Retinal pigment epithelial cell (primary cell): Measurements from ENCODE around the gene STYXL1.

Experiments used
- DNase-seq: peaks from one replicate; pipeline ENCODE4 v3.0.0-alpha.2; 2010; ENCODE audit warnings: low read depth
- H3K4me3 ChIP-seq: 2 replicates; pipeline ENCODE4 v1.5.1; 2011; ENCODE audit warnings: mild to moderate bottlenecking, low read length, control low read depth, moderate library complexity
- TF ChIP-seq, protein P1 (sequence below): conservative IDR thresholded peaks from 2 replicates; pipeline ENCODE4 v1.5.1; 2011; ENCODE audit warnings: low read depth, low read length, control low read depth, inconsistent platforms

STYXL1 gene

DNA sequence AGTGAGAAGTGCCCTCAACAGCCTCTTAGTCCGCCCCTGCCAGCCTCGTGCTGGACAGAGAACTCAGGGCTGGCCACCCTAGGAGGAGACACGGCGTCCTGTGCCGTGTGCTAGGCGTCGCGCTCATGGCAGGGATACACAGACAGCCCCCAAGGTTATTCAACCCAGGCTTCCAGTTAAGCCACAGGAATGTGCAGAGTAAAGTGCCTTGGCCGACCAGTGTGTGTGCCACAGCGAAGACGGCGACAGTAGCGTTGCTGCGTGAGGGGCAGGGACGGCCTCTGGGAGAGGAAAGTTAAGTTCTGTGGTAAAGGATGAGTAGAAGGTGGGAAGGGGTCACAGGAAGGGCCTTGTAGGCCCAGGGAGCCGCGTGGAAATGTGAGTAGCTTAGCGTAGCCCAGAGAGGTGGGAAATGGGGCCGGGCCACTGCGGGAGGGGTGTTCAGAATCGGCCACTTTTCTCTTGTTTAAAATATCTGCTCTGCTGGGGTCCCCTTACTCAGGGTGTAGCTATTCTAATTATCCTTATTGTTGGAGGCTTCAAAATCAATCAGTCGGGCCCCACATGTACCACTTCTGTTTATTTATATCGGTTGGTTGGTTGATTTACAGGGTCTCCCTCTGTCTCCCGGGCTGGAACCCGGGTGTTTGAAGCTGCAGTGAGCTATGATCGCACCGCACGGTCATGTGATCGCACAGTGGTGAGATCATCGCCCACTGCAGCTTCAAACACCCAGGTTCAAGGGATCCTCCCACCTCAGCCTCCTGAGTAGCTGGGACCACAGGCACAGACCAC, 77.9 kb downstream of the STYXL1 start:
- DNase-seq, result no peak
- H3K4me3 ChIP-seq, result no peak overlapping the region
- TF ChIP-seq, protein P1, sequence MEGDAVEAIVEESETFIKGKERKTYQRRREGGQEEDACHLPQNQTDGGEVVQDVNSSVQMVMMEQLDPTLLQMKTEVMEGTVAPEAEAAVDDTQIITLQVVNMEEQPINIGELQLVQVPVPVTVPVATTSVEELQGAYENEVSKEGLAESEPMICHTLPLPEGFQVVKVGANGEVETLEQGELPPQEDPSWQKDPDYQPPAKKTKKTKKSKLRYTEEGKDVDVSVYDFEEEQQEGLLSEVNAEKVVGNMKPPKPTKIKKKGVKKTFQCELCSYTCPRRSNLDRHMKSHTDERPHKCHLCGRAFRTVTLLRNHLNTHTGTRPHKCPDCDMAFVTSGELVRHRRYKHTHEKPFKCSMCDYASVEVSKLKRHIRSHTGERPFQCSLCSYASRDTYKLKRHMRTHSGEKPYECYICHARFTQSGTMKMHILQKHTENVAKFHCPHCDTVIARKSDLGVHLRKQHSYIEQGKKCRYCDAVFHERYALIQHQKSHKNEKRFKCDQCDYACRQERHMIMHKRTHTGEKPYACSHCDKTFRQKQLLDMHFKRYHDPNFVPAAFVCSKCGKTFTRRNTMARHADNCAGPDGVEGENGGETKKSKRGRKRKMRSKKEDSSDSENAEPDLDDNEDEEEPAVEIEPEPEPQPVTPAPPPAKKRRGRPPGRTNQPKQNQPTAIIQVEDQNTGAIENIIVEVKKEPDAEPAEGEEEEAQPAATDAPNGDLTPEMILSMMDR, result no peak

DNA sequence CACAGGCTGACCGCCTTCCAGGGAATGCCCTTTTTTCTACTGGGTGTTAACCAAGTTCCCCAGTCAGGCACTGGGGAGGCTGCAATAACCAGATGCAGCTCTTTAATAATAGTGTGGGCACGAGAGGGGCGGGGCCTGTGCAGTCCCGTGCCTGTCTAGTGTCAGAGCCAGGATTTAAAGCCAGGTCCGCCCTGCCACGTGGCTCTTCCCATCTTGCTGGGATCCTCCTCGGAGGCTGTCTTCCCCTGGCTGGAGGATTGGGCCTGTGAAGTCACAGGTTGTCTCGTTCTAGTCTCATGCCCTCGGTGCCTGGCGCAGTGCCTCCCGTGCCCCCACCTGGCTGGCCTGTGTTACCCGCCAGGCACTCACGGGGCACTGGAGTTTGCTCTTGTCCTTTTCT, 78.6 kb downstream of the STYXL1 start:
- H3K4me3 ChIP-seq, result no peak overlapping the region
- TF ChIP-seq, protein P1, result no peak
- DNase-seq, result no peak

- no peak overlapping the region for H3K4me3 ChIP-seq
- DNase-seq, result no peak
- TF ChIP-seq, protein P1, result no peak
Observed at GRCh38 chr7:75968561-75969001, 79.2 kb downstream of the STYXL1 start.

DNA sequence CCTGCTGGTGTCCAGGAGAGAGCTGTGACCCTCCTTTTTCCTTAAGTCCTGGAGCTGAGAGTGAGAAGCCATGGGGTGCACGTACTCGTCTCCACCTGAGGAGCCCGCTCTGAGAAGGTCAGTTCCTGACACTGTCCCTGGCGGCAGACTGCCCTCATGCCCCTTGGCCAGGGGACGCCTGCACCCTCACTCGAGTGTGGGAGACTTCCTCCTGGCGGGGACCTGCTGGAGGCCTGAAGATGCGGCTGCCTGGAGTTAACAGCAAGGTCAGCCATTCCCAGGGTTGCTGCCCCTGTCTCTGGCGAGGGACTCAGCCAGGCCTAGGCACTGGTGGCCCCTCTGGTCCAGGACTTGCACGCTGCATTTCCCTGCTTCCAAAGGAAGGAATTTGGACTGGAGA, 79.8 kb downstream of the STYXL1 start:
- no peak overlapping the region for H3K4me3 ChIP-seq
- TF ChIP-seq, protein P1, result no peak
- no peak for DNase-seq

GRCh38 chr7:75967487-75967997, 80.3 kb downstream of the STYXL1 start:
- TF ChIP-seq, protein P1, result no peak
- H3K4me3 ChIP-seq, result no peak overlapping the region
- DNase-seq, result no peak

DNA sequence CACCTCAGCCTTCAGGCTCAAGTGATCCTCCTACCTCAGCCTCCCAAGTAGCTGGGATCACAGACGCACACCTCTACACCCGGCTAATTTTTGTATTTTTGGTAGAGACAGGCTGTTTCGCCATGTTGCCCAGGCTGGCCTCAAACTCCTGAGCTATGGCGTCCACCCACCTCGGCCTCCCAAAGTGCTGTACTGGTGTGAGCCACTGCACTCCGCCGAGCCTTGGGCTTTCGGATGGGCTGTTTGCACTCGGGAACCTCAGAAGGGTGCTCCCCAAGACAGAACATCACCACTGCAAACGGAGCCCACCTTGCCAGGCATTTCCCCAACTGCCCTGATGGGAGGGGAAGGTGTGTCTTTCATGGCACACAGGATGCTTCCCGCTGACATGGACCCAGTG, 80.7 kb downstream of the STYXL1 start:
- DNase-seq, result no peak
- no peak overlapping the region for H3K4me3 ChIP-seq
- TF ChIP-seq, protein P1, result no peak

DNA sequence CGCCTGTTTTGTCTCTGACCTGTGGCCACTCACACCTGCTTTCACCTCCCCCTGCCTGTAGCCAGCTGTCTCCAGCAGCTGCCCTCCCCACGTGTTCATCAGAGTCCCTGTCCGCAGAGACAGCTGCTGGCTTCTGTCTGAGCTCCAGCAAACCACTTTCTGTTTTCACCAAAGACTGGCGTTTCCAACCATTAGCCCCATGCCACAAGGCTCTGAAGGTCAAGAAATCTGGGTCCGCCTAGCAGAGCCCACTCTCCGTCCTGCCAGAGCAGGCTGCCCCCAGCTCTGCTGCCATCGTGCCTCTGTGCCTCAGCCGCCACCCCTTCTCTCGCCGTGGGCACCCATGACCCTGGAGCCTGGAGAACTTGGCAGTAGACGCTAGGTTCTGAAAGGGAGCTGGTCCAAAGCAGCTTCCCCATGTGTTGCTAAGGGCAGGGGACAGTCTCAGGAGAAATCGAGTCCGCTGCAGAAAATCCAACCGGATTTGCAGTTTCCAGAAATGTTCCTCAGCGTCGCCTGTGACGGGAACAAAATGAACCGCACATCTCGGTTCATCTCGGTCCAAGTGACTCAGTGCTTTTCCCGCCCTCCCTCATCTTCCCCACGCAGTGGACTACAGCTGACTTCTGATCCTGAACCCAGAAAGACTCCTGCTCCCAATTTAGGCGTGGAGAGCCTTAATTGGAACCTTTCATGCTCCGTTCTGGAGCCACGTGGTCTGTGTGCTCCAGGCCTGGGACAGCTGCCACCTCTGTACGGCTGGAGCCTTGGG, 81.4 kb downstream of the STYXL1 start:
- TF ChIP-seq, protein P1, result no peak
- no peak overlapping the region for H3K4me3 ChIP-seq
- DNase-seq, result no peak
